PC-3 (cell line): ENCODE measurements around the gene ABHD8. TPM values are rescaled to one million over a fixed set of nuclear protein-coding genes. Genes with fewer than 3 reads are reported as not detected.

Experiments
- ATAC-seq: fragments of 200-7000 bp; cut with Tn5 transposase; 2 replicates; pipeline ENCODE4 v1.9.1; 2020; ENCODE audit warnings: mild to moderate bottlenecking, moderate library complexity
- BruUV-seq: library from RNA; stranded (reverse); fragments of 400-500 nt; replicated peaks from 2 replicates; lab custom pipeline; 2021; lab: Mats Ljungman, UMichigan
- CTCF ChIA-PET: fragments of 300-600 bp; sonication (Branson Sonifier 250); formaldehyde crosslinking; loops from one replicate; lab custom pipeline; 2022; ENCODE audit warnings: antibody characterized with exemption; lab: Charles Lee
- POLR2A ChIA-PET: fragments of 300-600 bp; sonication (Branson Sonifier 250); formaldehyde crosslinking; loops from one replicate; lab custom pipeline; 2022; ENCODE audit warnings: antibody characterized with exemption; ENCODE audit not compliant: unreplicated experiment; lab: Charles Lee
- DNase-seq: peaks from one replicate; pipeline ENCODE4 v3.0.0-alpha.2; 2015
- H2AFZ ChIP-seq: fragments of 300-600 bp; sonication (generic); 2 replicates; pipeline ENCODE4 v1.6.0; 2016; ENCODE audit warnings: antibody characterized with exemption, low read length
- H3F3A ChIP-seq: fragments of 300-600 bp; sonication (generic); one replicate; pipeline ENCODE4 v1.6.0; 2017; ENCODE audit warnings: antibody characterized with exemption, low read length, control low read depth, mild to moderate bottlenecking; ENCODE audit not compliant: unreplicated experiment
- H3K27ac ChIP-seq: fragments of 300-600 bp; sonication (generic); 2 replicates; pipeline ENCODE4 v1.5.1; 2016; ENCODE audit warnings: mild to moderate bottlenecking, low read length
- H3K27me3 ChIP-seq: fragments of 300-600 bp; sonication (generic); 2 replicates; pipeline ENCODE4 v1.6.1; 2016; ENCODE audit warnings: low read length, mixed read lengths
- H3K36me3 ChIP-seq: fragments of 300-600 bp; sonication (generic); 2 replicates; pipeline ENCODE4 v1.6.1; 2016; ENCODE audit warnings: low read depth, mixed run types, low read length, mixed read lengths
- H3K4me1 ChIP-seq: fragments of 300-600 bp; sonication (generic); 2 replicates; pipeline ENCODE4 v1.5.1; 2016; ENCODE audit warnings: low read length; ENCODE audit not compliant: insufficient read depth
- H3K4me2 ChIP-seq: fragments of 300-600 bp; sonication (generic); 2 replicates; pipeline ENCODE4 v1.6.0; 2016; ENCODE audit warnings: low read length
- H3K4me3 ChIP-seq: fragments of 300-600 bp; sonication (generic); 2 replicates; pipeline ENCODE4 v1.5.1; 2016; ENCODE audit warnings: mild to moderate bottlenecking, low read length, mixed read lengths
- H3K79me2 ChIP-seq: fragments of 300-600 bp; sonication (generic); 2 replicates; pipeline ENCODE4 v1.6.1; 2017; ENCODE audit warnings: low read length, mixed read lengths
- H3K9ac ChIP-seq: fragments of 300-600 bp; sonication (generic); 2 replicates; pipeline ENCODE4 v1.6.0; 2016; ENCODE audit warnings: mild to moderate bottlenecking, low read length
- H3K9me2 ChIP-seq: fragments of 300-600 bp; sonication (generic); replicated peaks from 2 replicates; pipeline ENCODE4 v1.6.1; 2016; ENCODE audit warnings: mixed run types, low read length, mixed read lengths
- H3K9me3 ChIP-seq: fragments of 300-600 bp; sonication (generic); 2 replicates; pipeline ENCODE4 v1.6.1; 2016; ENCODE audit warnings: low read length, mixed read lengths
- H4K20me1 ChIP-seq: fragments of 300-600 bp; sonication (generic); 2 replicates; pipeline ENCODE4 v1.6.1; 2016; ENCODE audit warnings: low read length, mixed read lengths
- CTCF ChIP-seq: fragments of 300-600 bp; sonication (generic); conservative IDR thresholded peaks from 2 replicates; pipeline ENCODE4 v1.5.1; 2017; ENCODE audit warnings: antibody characterized with exemption, low read depth, mild to moderate bottlenecking, low read length
- EZH2 ChIP-seq: fragments of 300-600 bp; sonication (generic); IDR thresholded peaks from one replicate; pipeline ENCODE4 v1.6.1; 2017; ENCODE audit warnings: antibody characterized with exemption, mild to moderate bottlenecking, low read length; ENCODE audit not compliant: unreplicated experiment
- EZH2phosphoT487 ChIP-seq: fragments of 300-600 bp; sonication (generic); IDR thresholded peaks from 2 replicates; pipeline ENCODE4 v1.6.1; 2018; ENCODE audit warnings: mild to moderate bottlenecking, antibody characterized with exemption, low read length, borderline replicate concordance
- intact Hi-C: fragments of 100-400 bp; cut with micrococcal nuclease; formaldehyde crosslinking; loops from 2 replicates; pipeline ENCODE4 v1.9.0; 2023
- total RNA-seq: library from RNA; depleted of rRNA; stranded (reverse); fragments of >200 nt; gene quantifications from 2 replicates; pipeline ENCODE4 v1.2.3, GENCODE V29; 2014

The ABHD8 gene
- total RNA-seq, 1 experiment from 2014 or later, result 42.4 TPM

DNA sequence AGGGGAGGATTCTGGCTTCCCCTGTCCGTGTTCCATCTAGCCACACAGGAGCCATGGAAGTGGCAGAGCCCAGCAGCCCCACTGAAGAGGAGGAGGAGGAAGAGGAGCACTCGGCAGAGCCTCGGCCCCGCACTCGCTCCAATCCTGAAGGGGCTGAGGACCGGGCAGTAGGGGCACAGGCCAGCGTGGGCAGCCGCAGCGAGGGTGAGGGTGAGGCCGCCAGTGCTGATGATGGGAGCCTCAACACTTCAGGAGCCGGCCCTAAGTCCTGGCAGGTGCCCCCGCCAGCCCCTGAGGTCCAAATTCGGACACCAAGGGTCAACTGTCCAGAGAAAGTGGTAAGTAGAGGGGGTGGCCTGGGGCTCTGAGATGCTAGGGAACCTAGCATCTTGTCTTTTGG lies 34.5 kb downstream of the ABHD8 start:
- no peak for DNase-seq

GRCh38 chr19:17266975-17267788 lies 36.0 kb downstream of the ABHD8 start, which contains the start of gene BABAM1:
BABAM1 (plus strand) TSS chr19:17267443; CDS start chr19:17268807, 1,364 bp downstream.
- Histone ChIP-seq H2AFZ (peak within 1 kb of the TSS; percentile 81), H3K27me3 (no peaks in the 10 kb centered on the region), H3K27ac (peak within 1 kb of the TSS; percentile 42), H3K4me3 (peak within 1 kb of the TSS; percentile 97), H4K20me1 (no peaks in the 10 kb centered on the region), H3K36me3 (peaks cover 9% of the 10 kb centered on the region), H3K79me2 (peaks cover 17% of the 10 kb centered on the region), H3K9ac (peak within 1 kb of the TSS; percentile 85), H3K4me1 (peaks cover 7% of the 10 kb centered on the region), H3K9me3 (no peaks in the 10 kb centered on the region), H3K9me2 (no peaks in the 10 kb centered on the region), H3F3A (no peaks in the 10 kb centered on the region), H3K4me2 (peak within 1 kb of the TSS; percentile 99)
- no TSS peak for BruUV-seq
- ATAC-seq, result peak; percentile 97
- POLR2A ChIA-PET, result interaction anchor here (0.5 to 1.2 kb wide), 6 partner anchors 11 to 153 kb away, joined by 3 to 9 read pairs (median 4); partner anchors contain the start of genes MVB12A and USE1
- intact Hi-C loops, result loop anchor here (2.0 kb wide), 1 partner anchor 42 kb away; the partner anchor contains the start of gene DDA1
- TF ChIP-seq CTCF (no peak), EZH2 (no peak), EZH2phosphoT487 (no peak)
- CTCF ChIA-PET, result interaction anchor here (0.8 to 1.1 kb wide), 3 partner anchors 15 to 65 kb away, joined by 3 to 6 read pairs (median 3); partner anchors contain the start of genes ANKLE1 and MRPL34
- peak; percentile 99 for DNase-seq

More for the DNA sequence above, 34.5 kb downstream of the ABHD8 start:
- Histone ChIP-seq H3K4me3 (peak overlapping the region; percentile 97; the same call in 1 of the 2 replicates), H3F3A (no peaks in the 10 kb centered on the region), H3K27me3 (no peaks in the 10 kb centered on the region), H3K36me3 (peaks cover 16% of the 10 kb centered on the region), H3K9me2 (no peaks in the 10 kb centered on the region), H3K4me1 (peaks cover 7% of the 10 kb centered on the region), H3K4me2 (peak overlapping the region; percentile 99), H3K9me3 (no peaks in the 10 kb centered on the region), H2AFZ (no peak overlapping the region), H3K27ac (no peak overlapping the region), H3K9ac (no peak overlapping the region), H4K20me1 (no peaks in the 10 kb centered on the region), H3K79me2 (peaks cover 17% of the 10 kb centered on the region)
- POLR2A ChIA-PET, result no interaction called here
- TF ChIP-seq EZH2, result no peak
- BruUV-seq, result no TSS peak
- intact Hi-C loops, result no loop called here
- CTCF ChIA-PET, result no interaction called here
- ATAC-seq, result no peak

- peaks cover 17% of the 10 kb centered on the region for H3K79me2 ChIP-seq
- POLR2A ChIA-PET, result interaction anchor here (0.5 to 1.2 kb wide), 7 partner anchors 12 to 153 kb away, joined by 3 to 10 read pairs (median 5); partner anchors contain the start of genes MVB12A and USE1
- CTCF ChIA-PET, result interaction anchor here (0.8 to 1.1 kb wide), 3 partner anchors 16 to 64 kb away, joined by 3 to 6 read pairs (median 3); partner anchors contain the start of genes ANKLE1 and MRPL34
- H3K27ac ChIP-seq, result no peak overlapping the region
- peaks cover 9% of the 10 kb centered on the region for H3K36me3 ChIP-seq
- H3K4me1 ChIP-seq, result peaks cover 7% of the 10 kb centered on the region
- no peaks in the 10 kb centered on the region for H3K9me3 ChIP-seq
- no peak overlapping the region for H3K9ac ChIP-seq
- intact Hi-C loops, result loop anchor here (2.0 kb wide), 1 partner anchor 42 kb away; the partner anchor contains the start of gene DDA1
- no peaks in the 10 kb centered on the region for H3K9me2 ChIP-seq
- no peak for DNase-seq
- H4K20me1 ChIP-seq, result no peaks in the 10 kb centered on the region
- no peak overlapping the region for H3K4me3 ChIP-seq
- no peak for TF ChIP-seq EZH2
- no peak for TF ChIP-seq EZH2phosphoT487
- TF ChIP-seq CTCF, result no peak
- BruUV-seq, result no TSS peak
- H2AFZ ChIP-seq, result peak overlapping the region; percentile 44
- no peaks in the 10 kb centered on the region for H3F3A ChIP-seq
- ATAC-seq, result no peak
- no peak overlapping the region for H3K4me2 ChIP-seq
- H3K27me3 ChIP-seq, result no peaks in the 10 kb centered on the region
Observed at GRCh38 chr19:17266589-17266974, 36.6 kb downstream of the ABHD8 start.
